Activated T-cell treated with anti-CD3 and anti-CD28 coated beads for 24 hours (primary cell): ENCODE measurements around the gene BTBD6.

Experiments used
- DNase-seq: peaks from one replicate; pipeline ENCODE4 v3.0.0-alpha.2; 2020; ENCODE audit warnings: low read depth

Gene BTBD6

DNA sequence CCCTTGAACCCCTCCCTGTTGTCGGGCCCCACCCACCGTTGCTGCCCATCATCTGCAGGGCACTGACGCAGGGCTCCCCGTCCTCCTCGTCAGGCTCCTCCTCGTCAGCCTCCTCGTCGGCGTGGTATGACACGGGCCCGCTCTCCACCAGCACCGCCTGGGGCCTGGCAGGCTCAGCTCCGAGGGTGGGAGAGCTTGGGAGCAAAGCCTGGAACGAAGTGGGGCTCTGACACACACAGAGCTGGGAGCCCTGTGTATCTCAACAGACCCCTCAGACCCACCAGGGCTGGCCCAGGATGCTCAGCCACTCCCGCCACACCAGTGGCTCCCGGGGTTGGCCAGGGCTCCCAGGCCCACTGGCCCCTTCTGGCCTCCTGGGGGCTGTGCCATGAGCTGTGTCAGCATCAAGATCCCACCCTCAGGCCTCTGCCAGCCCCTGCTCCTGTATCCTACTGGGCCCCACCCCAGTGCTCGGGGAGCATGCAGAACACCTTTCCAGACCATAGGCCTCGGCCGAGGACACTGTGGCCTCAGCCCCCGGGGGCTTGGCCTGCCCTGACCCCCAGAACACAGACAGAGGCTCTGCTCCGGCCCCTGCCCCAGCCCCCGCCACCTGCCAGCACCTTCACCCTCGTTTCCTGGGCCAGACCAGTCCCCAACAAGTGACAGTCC is 37.1 kb upstream of the BTBD6 start:
- DNase-seq = no peak

GRCh38 chr14:105211758-105212089 is 36.6 kb upstream of the BTBD6 start:
- DNase-seq = no peak

DNA sequence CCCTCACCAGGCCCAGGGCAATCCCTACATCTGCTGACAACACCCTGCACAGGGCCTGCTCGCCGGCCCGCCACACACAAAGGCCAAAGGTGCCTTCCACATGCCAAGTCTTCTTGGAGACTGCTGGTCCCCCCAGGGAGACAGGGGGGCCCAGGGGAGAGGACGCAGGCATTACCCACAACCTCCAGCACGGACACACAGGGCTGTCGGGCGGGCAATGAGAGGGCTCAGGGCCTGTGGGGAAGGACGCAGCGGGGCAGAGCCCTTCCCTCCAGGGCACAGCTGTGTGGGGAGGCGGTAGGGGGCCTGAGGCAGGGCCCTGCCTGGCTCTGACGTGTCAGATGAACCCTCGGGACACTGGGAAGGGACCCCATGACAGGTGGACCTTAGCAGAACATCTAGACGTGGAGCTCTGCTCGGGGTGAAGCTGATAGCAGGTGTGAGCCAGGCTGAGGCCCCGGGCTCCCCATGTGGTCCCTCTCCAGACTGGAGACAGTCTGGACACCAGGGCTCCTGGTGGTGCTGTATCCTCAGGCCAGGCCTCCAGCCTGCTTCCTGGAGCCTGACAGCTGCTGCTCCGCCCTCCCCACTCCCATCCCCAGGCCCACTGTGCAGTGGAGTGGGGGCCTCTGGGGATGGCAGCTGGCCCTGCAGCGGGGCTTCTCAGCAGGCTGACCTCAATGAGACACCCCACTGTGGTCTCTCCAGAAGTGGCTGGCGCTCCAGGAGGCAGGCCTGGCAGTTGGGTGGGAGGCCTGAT is 35.6 kb upstream of the BTBD6 start:
- DNase-seq = no peak

DNA sequence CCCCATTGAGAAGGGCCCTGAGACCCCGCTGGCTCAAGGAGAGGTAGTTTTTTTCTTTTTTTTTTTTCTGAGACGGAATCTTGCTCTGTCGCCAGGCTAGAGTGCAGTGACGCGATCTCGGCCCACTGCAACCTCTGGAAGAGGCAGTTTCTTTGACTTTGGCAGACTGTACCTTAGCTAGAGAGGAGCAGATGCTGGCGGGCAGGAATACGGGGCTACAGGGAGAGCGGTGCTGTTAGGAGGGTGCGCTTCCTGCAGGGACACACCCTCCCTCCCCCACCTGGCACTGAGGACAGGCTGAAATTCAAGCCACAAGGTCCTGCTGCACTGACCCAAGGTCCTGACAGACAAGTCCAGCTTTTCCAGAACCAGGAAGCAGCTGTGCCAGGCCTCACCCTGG is 35.0 kb upstream of the BTBD6 start:
- no peak for DNase-seq

- DNase-seq = no peak
Measured at GRCh38 chr14:105214324-105214915, 33.9 kb upstream of the BTBD6 start.

DNA sequence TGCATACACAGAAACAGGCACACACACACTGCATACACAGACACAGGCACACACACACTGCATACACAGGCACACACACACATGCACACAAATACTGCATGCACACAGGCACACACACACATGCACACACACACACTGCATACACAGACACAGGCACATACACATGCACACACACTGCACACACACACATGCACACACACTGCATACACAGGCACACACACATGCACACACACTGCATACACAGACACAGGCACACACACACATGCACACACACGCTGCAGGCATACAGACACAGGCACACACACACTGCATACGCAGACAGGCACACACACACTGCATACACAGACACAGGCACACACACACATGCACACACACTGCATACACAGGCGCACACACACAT is 32.7 kb upstream of the BTBD6 start:
- DNase-seq = no peak

GRCh38 chr14:105216490-105217247 is 31.7 kb upstream of the BTBD6 start:
- DNase-seq = no peak

DNA sequence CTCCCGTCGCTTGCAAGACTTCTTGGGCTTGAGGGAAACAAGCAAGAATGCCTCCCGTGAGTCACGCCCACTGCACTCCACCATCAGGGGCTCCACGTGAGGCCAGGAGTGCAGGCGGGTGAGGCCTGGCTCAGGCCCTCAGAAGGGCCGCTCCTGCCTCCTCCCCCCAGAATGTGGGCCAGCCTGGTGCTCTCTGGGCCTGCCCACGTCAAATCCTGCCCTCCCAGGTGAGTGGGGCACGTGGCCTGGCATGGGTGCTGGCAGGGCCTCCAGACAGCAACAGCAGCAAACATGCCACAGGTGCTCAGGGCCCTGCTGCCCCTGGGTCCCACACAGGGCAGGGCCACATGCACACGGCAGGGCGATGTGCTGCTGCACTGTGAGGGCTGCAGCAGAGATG is 30.6 kb upstream of the BTBD6 start:
- DNase-seq = no peak

GRCh38 chr14:105218611-105219010 is 29.7 kb upstream of the BTBD6 start:
- DNase-seq = no peak

- DNase-seq = no peak
Measured at GRCh38 chr14:105219043-105219612, 29.2 kb upstream of the BTBD6 start.

GRCh38 chr14:105219753-105220152 is 28.6 kb upstream of the BTBD6 start:
- DNase-seq = no peak

GRCh38 chr14:105220699-105221597 is 27.4 kb upstream of the BTBD6 start:
- no peak for DNase-seq

GRCh38 chr14:105221598-105222178 is 26.6 kb upstream of the BTBD6 start:
- DNase-seq = no peak

- no peak for DNase-seq
Measured at GRCh38 chr14:105223260-105223659, 25.1 kb upstream of the BTBD6 start.

DNA sequence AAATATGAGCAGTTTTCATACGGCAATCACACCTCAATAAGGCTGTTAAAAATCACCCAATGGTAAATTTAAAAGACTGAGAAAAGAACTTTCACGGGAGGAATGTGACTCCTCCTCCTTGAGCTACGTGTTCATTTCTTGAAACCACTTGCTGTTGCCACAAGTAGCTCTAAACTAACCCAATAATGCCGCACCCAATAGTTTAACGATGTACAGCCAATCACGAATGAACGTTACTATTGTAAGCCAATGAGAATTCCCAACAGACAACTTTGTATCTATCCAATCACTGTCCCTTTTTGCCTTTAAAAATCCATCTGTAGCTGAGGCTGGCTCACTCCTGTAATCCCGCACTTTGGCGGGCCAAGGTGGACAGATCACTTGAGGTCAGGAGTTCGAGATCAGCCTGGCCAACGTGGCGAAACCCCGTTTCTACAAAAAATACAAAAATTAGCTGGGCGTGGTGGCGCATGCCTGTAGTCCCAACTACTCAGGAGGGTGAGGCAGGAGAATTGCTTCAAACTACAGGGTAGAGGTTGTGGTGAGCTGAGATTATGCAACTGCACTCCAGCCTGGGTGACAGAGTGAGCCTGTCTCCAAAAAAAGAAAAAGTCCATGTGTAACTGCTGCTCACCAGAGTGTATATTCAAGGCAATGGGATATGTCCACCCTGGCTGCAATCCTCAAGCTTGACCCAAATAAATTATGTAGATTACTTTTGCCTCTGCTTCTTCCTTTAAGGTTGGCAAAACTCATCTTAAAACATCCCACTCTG is 24.4 kb upstream of the BTBD6 start:
- DNase-seq = no peak

DNA sequence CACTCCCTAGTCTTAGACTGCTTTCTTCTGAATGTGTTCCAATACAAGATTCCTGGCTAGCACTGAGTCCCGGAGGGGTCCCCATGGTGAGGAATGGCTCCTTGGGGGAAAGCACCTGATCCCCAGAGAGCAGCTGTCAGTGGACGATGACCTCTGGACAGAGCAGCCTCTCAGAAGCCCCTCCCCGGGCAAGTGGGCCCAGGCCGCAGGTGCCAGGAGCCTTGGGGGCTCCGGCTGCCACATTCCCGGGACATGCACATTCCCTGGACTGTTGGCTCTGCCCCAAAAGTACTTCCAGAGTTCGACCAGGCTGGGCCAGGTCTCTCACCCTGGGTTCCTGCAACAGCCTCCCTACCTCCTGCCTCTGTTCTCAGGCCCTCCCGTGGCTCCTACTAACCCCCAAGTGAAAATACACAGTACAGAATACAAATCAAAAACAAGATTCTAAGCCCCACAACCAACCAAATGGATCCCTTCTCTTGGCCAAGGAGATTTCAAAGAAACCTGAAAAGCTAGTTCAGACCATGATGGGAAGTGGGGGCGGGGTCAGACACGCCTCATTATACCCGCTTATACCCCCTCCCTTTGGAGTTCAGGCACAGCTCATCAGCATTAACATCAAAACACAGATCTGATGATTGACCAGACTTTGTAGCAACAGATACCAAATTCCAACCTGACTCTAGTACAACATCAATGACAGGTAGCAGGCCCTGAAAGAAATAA is 23.3 kb upstream of the BTBD6 start:
- no peak for DNase-seq

- DNase-seq = no peak
Measured at GRCh38 chr14:105226198-105226597, 22.1 kb upstream of the BTBD6 start.

GRCh38 chr14:105227346-105227745 is 21.0 kb upstream of the BTBD6 start:
- DNase-seq = no peak

- DNase-seq = no peak
Measured at GRCh38 chr14:105228562-105228961, 19.8 kb upstream of the BTBD6 start.
